Gastroesophageal sphincter (tissue), 4 donors: ENCODE data around the gene MSX1. TPM values are rescaled to one million over a fixed set of nuclear protein-coding genes. Genes with fewer than 3 reads are reported as not detected.
A peak's percentile ranks its signal among the peaks of the same experiment; 100 is the strongest.

Experiments
- ATAC-seq: fragments of 150-250 bp; one replicate; pipeline ENCODE4 v1.9.1; 2016; ENCODE audit warnings: mild to moderate bottlenecking, moderate library complexity
- H3K27ac ChIP-seq, 4 donors: fragments of 200-600 bp; sonication (generic) in 3 of 4; 1 replicate in 3 of 4; 2 replicates in 1 of 4; pipeline ENCODE4 v1.5.1; 2016 to 2019
- H3K27me3 ChIP-seq: fragments of 200-600 bp; sonication (generic); one replicate; pipeline ENCODE4 v1.5.1; 2019
- H3K36me3 ChIP-seq, 2 donors: fragments of 200-600 bp; sonication (generic); one replicate each; pipeline ENCODE4 v1.5.1; 2019; ENCODE audit warnings: control low read depth in 1 of 2
- H3K4me1 ChIP-seq, 3 donors: fragments of 200-600 bp; sonication (generic); 1 replicate in 2 of 3; 2 replicates in 1 of 3; pipeline ENCODE4 v1.5.1; 2016 to 2019; ENCODE audit warnings: control low read depth in 2 of 3
- H3K4me3 ChIP-seq, 2 donors: fragments of 200-600 bp; sonication (generic); one replicate each; pipeline ENCODE4 v1.5.1; 2019; ENCODE audit warnings: mild to moderate bottlenecking in 1 of 2, moderate library complexity in 1 of 2
- H3K9me3 ChIP-seq, 3 donors: fragments of 200-600 bp; sonication (generic); one replicate each; pipeline ENCODE4 v1.5.1; 2017 to 2019; ENCODE audit warnings: control low read depth in 2 of 3
- EP300 ChIP-seq: sonication (generic); formaldehyde crosslinking; IDR thresholded peaks from one replicate; pipeline ENCODE4 v1.6.1; 2017; ENCODE audit warnings: antibody characterized with exemption, mild to moderate bottlenecking
- POLR2A ChIP-seq, 2 donors: fragments of 450-650 bp; IDR thresholded peaks; one replicate each; pipeline ENCODE4 v1.6.1; 2017; ENCODE audit warnings: antibody characterized with exemption in 2 of 2, mild to moderate bottlenecking in 2 of 2, moderate library complexity in 1 of 2
- POLR2AphosphoS5 ChIP-seq: sonication (generic); formaldehyde crosslinking; IDR thresholded peaks from one replicate; pipeline ENCODE4 v1.6.1; 2017; ENCODE audit warnings: antibody characterized with exemption
- WGBS, 2 donors: methylation state at CpG; one replicate each; pipeline ENCODE4 v1.1.5; 2018; ENCODE audit warnings: low coverage in 1 of 2; 5-methylcytosine and 5-hydroxymethylcytosine counted together
- total RNA-seq, 4 donors: library from RNA; depleted of rRNA; stranded (reverse); fragments of >200 nt; gene quantifications; one replicate each; pipeline ENCODE4 v1.1.0, GENCODE V29; 2016
- TF ChIP-seq, protein P1 (sequence below), 4 experiments: fragments of 200-600 bp in 2 of 4; fragments of 450-650 bp in 2 of 4; sonication (generic) in 1 of 4; IDR thresholded peaks; one replicate each; pipeline ENCODE4 v1.5.1; 2017 to 2019; ENCODE audit warnings: antibody characterized with exemption in 4 of 4, mild to moderate bottlenecking in 2 of 4, moderate library complexity in 2 of 4

MSX1 gene
- total RNA-seq, 4 donors from 2014 or later, result 2.0 to 5.3 (median 2.4) TPM

DNA sequence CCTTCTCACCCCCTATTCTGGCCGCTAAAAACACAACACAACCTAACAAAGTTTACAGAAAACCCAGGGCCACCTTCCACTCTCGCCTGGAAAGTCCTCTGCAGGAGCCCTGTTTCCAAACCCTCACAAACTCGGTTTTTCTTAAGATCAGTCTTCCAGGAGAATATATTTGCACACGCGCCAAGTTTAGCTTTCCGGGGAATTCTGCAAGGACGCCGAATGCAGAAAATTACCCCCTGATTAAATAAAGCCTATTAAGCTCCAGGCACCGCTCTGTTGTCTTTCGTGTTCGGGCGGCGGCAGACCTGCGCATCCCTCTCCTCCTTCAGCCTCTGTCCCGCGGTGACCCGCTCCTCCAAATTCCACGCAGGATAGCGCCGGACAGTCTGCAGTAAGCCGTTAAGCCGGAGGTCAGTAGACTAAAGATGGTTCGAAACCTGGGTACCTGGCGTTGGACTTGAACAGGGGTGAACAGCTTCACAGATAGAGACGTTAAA, 5.0 kb downstream of the MSX1 start:
- no peak overlapping the region for H3K4me3 ChIP-seq
- no peaks in the 10 kb centered on the region for H3K9me3 ChIP-seq
- peaks cover 0 to 73% (median 32%) of the 10 kb centered on the region in 3 donors for H3K4me1 ChIP-seq
- H3K27ac ChIP-seq, result no peak overlapping the region
- H3K27me3 ChIP-seq, result peaks cover 100% of the 10 kb centered on the region
- WGBS, 2 donors, result 38 to 43% methylated on average over 6 to 7 of the region's 25 CpGs
- peaks cover 0 to 10% of the 10 kb centered on the region in 2 donors for H3K36me3 ChIP-seq
- no peak for ATAC-seq
- TF ChIP-seq POLR2AphosphoS5, result no peak
- TF ChIP-seq POLR2A (IDR thresholded peaks at IDR 0.05), result no peak
- TF ChIP-seq, protein P1, sequence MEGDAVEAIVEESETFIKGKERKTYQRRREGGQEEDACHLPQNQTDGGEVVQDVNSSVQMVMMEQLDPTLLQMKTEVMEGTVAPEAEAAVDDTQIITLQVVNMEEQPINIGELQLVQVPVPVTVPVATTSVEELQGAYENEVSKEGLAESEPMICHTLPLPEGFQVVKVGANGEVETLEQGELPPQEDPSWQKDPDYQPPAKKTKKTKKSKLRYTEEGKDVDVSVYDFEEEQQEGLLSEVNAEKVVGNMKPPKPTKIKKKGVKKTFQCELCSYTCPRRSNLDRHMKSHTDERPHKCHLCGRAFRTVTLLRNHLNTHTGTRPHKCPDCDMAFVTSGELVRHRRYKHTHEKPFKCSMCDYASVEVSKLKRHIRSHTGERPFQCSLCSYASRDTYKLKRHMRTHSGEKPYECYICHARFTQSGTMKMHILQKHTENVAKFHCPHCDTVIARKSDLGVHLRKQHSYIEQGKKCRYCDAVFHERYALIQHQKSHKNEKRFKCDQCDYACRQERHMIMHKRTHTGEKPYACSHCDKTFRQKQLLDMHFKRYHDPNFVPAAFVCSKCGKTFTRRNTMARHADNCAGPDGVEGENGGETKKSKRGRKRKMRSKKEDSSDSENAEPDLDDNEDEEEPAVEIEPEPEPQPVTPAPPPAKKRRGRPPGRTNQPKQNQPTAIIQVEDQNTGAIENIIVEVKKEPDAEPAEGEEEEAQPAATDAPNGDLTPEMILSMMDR (IDR thresholded peaks at IDR 0.05), result no peak
- no peak for TF ChIP-seq EP300

DNA sequence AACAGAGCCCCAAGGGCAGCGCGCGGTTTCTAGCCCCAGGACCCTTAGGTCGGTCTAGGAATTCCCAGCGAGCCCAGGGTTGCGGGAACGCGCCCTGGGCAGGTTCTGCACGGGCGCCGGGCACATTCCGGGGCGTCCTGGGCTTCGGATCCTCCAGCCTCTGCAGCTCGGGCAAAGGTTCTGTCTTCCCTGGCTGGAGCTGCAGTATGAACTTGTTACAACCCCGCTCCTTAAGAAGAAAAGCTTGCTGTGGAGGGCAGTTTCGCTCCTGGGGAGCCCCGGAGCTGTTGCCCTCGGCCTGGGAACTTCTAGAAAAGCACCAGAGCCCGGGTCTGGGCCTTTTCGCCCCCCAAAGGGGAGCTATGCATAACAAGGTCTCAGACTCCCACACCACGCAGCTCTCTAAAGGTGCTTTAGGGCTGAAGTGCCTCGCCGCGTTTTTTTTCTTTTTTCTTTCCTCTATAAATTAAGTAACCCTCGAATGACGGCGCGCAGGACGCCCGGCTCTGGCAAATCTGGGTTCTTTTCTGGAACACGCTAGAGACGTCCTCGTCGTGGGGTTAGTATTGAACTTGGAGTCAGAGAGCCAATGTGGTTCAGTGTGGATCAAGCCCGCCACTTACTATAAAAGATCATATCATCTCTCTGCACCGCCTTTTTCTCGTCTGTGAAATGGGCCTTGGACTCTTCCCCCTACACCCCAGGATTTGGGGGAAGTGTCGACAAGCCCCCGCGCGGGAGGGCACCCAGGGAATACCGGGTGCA, 5.7 kb downstream of the MSX1 start:
- no peak for ATAC-seq
- H3K9me3 ChIP-seq, result no peaks in the 10 kb centered on the region
- 7 to 9% methylated on average over 13 to 20 of the region's 43 CpGs for WGBS, 2 donors
- TF ChIP-seq, protein P1 (IDR thresholded peaks at IDR 0.05), result no peak
- TF ChIP-seq POLR2A (IDR thresholded peaks at IDR 0.05), result no peak
- no peak for TF ChIP-seq POLR2AphosphoS5
- TF ChIP-seq EP300, result no peak
- peaks cover 0 to 72% (median 28%) of the 10 kb centered on the region in 3 donors for H3K4me1 ChIP-seq
- peak overlapping the region in 1 of 2 donors; percentile 39 for H3K4me3 ChIP-seq
- H3K36me3 ChIP-seq, result peaks cover 0 to 10% of the 10 kb centered on the region in 2 donors
- no peak overlapping the region for H3K27ac ChIP-seq
- H3K27me3 ChIP-seq, result peaks cover 100% of the 10 kb centered on the region

DNA sequence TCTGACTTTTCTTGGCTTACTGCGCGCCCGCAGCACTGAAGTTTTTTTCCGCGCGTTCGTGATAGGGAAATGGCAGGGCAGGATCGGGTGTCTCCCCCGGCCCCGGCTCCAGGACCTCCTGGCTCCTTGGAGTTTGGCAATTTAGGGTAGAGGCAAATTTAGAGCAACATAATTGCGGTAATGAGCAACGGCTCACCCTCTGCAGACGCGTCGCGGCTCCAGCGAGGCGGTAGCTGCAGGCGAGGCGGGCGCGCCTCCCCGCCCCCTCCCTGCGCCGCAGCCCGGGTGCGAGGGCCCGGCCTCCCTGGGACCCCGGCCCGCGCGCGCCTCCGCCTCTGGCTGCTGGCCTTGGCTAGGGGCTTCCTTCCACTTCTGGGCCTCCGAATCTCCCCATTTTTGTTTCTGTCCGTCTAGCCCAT, 6.2 kb downstream of the MSX1 start:
- no peak overlapping the region for H3K27ac ChIP-seq
- TF ChIP-seq, protein P1 (IDR thresholded peaks at IDR 0.05), result no peak
- TF ChIP-seq EP300 (no peak), POLR2A (IDR thresholded peaks at IDR 0.05) (no peak), POLR2AphosphoS5 (no peak)
- H3K4me3 ChIP-seq, result peak overlapping the region in 1 of 2 donors; percentile 39

DNA sequence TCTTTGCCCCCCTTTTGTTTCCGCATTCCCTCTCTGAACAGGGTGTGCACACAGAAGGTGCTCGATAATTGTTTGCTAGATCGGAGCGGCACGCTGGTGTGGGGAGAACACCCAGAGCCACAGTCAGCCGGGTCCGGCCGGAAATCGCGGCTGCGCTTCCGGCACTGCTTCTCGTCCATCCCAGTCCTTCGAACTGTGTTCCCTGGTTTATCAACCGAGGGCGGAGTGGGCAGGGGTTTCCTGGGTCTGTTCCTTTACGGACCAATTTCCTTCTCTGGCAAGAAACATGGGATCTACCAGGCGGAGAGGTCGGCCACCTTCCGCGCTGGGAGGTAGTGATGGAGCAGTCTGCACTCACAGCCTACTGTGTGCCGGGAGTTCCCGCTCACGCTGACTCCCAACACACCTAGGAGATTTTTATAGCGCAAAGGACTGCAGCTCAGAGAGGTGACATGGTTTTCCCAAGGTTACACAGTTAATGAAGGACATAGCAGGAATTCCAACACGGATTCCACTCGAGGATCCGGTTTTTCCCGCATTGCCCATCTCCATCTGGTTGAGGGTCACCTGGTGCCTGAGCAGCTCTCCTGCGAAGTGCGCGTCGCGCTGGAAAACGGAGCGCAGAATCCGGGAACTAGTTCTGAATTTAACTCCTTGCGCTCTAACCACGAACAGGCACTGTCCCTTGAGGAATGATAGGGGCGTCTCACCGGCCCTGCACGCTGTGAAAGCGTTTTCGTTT, 6.8 kb downstream of the MSX1 start:
- TF ChIP-seq, protein P1 (IDR thresholded peaks at IDR 0.05), result no peak
- peak; percentile 14 for TF ChIP-seq POLR2AphosphoS5
- H3K27ac ChIP-seq, result no peak overlapping the region
- ATAC-seq, result no peak
- no peaks in the 10 kb centered on the region for H3K9me3 ChIP-seq
- peak overlapping the region in 1 of 2 donors; percentile 39 for H3K4me3 ChIP-seq
- peaks cover 0 to 10% of the 10 kb centered on the region in 2 donors for H3K36me3 ChIP-seq
- H3K4me1 ChIP-seq, result peaks cover 0 to 72% (median 22%) of the 10 kb centered on the region in 3 donors
- WGBS, 2 donors, result 5 to 17% methylated on average over 1 to 14 of the region's 44 CpGs
- H3K27me3 ChIP-seq, result peaks cover 100% of the 10 kb centered on the region

More for the DNA sequence above, 6.2 kb downstream of the MSX1 start:
- WGBS, 2 donors, result 0 to 8% methylated on average over 6 to 8 of the region's 36 CpGs
- Histone ChIP-seq H3K4me1 (peaks cover 0 to 72% (median 23%) of the 10 kb centered on the region in 3 donors), H3K9me3 (no peaks in the 10 kb centered on the region), H3K36me3 (peaks cover 0 to 10% of the 10 kb centered on the region in 2 donors), H3K27me3 (peaks cover 100% of the 10 kb centered on the region)
- no peak for ATAC-seq
